Measurements from ENCODE around the gene GNGT2. TPM values are rescaled to one million over a fixed set of nuclear protein-coding genes. Genes with fewer than 3 reads are reported as not detected.

The GNGT2 gene
- total RNA-seq, 1 donor from 2014 or later = 0.58 TPM

DNA sequence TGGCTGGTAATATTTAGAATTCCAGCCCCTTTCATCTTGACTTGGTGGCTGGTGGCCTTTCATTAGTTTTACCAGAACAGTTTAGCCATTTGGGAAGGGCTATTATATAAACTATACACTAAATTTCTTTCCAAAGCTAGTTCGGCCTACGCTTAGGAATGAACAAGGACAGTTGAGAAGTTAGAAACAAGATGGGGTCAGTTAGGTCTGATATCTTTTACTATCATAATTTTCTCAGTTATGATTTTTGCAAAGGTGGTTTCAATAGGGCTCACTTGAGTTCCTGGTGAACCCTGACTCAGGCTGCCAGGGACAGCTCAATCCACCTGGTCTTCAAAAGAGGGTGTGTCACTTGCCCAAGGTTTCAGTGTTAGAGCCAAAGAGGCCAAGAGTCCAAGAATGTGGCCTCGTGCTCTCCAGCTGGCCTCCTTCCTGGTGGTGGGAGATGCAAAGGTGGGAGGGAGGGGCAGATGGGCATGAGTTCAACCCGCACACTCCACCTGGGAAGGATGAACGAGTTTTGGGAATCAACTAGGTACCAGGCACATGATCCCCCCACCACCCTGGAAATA is 24.2 kb upstream of the GNGT2 start:
- Histone ChIP-seq H3K36me3 (ENCODE audit: control insufficient read depth, insufficient read depth, low read length) (no peaks in the 10 kb centered on the region), H3K4me3 (ENCODE audit: low read depth, low read length) (no peak overlapping the region), H3K27me3 (ENCODE audit: control insufficient read depth, insufficient read depth, low read length) (peaks cover 27% of the 10 kb centered on the region)
- TF ChIP-seq, protein P1, sequence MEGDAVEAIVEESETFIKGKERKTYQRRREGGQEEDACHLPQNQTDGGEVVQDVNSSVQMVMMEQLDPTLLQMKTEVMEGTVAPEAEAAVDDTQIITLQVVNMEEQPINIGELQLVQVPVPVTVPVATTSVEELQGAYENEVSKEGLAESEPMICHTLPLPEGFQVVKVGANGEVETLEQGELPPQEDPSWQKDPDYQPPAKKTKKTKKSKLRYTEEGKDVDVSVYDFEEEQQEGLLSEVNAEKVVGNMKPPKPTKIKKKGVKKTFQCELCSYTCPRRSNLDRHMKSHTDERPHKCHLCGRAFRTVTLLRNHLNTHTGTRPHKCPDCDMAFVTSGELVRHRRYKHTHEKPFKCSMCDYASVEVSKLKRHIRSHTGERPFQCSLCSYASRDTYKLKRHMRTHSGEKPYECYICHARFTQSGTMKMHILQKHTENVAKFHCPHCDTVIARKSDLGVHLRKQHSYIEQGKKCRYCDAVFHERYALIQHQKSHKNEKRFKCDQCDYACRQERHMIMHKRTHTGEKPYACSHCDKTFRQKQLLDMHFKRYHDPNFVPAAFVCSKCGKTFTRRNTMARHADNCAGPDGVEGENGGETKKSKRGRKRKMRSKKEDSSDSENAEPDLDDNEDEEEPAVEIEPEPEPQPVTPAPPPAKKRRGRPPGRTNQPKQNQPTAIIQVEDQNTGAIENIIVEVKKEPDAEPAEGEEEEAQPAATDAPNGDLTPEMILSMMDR (IDR thresholded peaks at IDR 0.05; ENCODE audit: insufficient read depth, low read length, poor library complexity, severe bottlenecking) = no peak
- DNase-seq (ENCODE audit: low read depth) = no peak

DNA sequence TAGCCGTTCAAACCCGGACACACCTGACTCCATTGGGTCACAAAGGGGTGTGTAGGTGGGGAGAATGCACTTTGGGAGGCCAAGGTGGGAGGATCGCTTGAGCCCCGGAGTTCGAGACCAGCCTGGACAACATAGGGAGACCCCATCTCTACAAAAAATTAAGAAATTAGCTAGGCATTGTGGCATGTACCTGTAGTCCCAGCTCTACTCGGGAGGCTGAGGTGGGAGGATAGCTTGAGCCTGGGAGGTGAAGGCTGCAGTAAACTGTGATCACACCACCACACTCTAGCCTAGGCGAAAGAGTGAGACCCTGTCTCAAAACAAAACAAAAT is 21.2 kb upstream of the GNGT2 start:
- TF ChIP-seq, protein P1 (IDR thresholded peaks at IDR 0.05; ENCODE audit: insufficient read depth, low read length, poor library complexity, severe bottlenecking) = no peak
- H3K4me3 ChIP-seq (ENCODE audit: low read depth, low read length) = no peak overlapping the region
- no peaks in the 10 kb centered on the region for H3K36me3 ChIP-seq (ENCODE audit: control insufficient read depth, insufficient read depth, low read length)
- no peak for DNase-seq (ENCODE audit: low read depth)
- H3K27me3 ChIP-seq (ENCODE audit: control insufficient read depth, insufficient read depth, low read length) = peaks cover 32% of the 10 kb centered on the region

DNA sequence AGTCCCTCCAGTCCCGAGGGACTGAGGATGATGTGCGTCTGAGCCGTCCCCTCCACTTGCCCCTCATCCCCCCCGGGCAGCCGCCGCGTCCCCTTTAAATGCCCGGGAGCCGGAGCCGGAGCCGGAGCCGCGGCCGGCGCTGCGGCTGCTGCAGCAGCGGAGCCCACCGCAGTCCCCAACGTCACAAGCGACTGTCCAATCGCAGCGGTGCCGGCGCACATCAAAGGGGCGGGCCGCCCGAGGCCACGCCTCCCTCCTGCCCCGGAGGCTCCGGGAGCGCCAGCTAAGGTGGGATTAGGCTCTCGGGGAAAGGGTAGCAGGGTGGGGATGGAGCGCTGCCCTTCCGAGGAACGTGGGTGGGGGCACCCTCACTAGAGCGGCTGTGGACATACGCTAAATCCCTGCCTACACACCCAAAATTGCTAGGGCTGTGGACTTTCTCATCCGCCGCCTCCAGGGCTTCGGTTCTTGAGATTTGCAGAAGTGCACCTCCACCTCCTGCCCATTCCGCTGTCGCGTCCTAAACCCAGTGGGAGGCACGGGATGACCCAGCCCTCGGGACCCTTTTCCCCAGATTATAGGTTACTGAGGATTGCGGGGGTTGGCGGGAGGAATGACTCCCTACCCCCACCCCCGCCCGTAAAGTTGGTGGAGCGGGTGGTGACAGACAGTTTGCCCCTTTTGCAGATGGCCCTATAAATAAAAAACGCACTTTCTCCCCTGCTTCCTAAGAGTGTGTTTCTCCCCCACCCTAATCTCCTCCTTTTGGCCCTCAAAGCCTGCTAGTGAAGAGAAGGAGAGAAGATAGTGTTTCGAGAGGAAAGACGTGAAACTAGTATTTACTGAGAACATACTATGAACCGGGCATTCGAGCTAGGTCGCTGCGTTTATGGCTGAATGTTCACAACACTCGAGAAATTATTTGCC is 20.5 kb upstream of the GNGT2 start, which contains the start of gene PHOSPHO1:
TSS of gene PHOSPHO1 (minus strand) at position 152 of the 927 bp plus-strand sequence. CDS start 4,096 bp downstream, outside the sequence.
- H3K4me3 ChIP-seq (ENCODE audit: low read depth, low read length) = peak within 1 kb of the TSS; percentile 72
- TF ChIP-seq, protein P1 (IDR thresholded peaks at IDR 0.05; ENCODE audit: insufficient read depth, low read length, poor library complexity, severe bottlenecking) = no peak
- DNase-seq (ENCODE audit: low read depth) = peak; percentile 38
- peaks cover 39% of the 10 kb centered on the region for H3K27me3 ChIP-seq (ENCODE audit: control insufficient read depth, insufficient read depth, low read length)
- no peaks in the 10 kb centered on the region for H3K36me3 ChIP-seq (ENCODE audit: control insufficient read depth, insufficient read depth, low read length)

DNA sequence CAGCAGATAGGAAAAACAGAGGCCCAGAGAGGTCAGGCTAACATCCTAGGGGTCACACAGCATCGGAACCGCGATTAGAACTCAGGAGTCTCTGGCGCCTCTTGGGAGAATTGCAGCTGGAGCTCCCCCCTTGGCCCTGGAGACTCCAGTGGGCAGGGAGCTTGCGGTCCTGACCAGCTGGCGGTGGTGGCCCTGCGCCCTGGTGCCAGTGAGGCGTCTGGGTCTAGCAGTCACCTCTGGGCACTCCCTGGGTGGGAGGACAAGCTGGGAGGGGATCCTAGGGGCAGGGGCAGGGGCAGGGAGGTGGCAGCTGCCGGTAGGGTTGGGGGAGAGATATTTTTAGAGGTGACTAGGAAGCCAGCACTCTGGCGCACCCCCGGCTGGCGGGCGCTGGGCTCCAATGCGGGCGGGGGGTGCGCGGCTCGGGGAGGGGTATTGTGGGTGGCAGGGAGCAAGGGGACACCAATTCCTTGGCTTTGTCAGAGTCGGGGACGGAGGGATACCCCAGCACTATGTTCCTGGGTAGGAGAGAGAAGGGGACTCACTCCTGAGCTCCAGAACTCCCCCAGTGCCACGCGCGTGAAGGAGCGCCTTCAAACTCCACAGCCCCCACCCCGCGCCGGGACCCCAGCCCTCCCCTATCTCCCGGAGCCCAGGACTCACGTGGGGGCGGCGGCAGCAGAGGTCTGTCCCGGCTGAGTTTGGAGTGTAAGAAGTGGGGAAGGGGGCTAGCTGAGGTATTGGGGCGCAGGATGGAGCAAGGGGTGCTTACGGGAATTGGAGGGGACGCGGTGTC is 19.6 kb upstream of the GNGT2 start:
- no peaks in the 10 kb centered on the region for H3K36me3 ChIP-seq (ENCODE audit: control insufficient read depth, insufficient read depth, low read length)
- TF ChIP-seq, protein P1 (IDR thresholded peaks at IDR 0.05; ENCODE audit: insufficient read depth, low read length, poor library complexity, severe bottlenecking) = no peak
- H3K27me3 ChIP-seq (ENCODE audit: control insufficient read depth, insufficient read depth, low read length) = peaks cover 45% of the 10 kb centered on the region
- H3K4me3 ChIP-seq (ENCODE audit: low read depth, low read length) = peak overlapping the region; percentile 72
- DNase-seq (ENCODE audit: low read depth) = no peak

DNA sequence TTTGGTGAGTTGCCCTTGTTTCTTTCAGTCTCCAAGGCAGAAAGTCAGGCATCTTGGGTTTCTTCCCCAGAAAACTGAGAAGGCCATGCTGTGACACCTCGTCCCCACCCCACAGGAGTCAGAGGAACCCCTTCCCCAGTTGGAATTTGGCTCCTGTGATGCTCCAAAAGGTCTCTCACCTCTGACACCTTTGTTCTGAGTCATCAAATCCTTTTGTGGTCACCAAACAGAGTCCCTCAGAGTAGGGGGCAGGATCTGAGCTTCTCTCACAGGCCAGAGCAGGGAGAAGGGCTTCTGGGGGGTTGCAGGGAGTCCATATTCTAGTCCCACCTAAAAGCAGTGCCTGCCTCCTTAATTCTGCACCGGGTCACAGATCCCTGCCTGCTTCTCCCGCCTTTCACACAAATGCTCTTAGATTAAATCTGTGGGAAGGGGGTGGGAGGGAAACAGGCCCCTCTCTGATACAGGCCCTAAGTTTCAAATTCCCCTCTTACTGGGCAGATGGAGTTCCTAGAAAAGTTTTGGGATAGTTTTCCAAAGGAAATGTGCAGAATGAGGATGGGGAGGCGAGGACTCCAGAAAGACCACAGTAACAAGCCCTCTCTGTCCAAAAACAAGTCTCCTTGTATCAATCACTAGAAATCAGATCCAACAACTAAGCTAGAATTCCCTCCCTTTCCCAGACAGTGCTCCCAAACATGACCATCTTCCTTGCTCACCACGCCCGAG is 18.9 kb upstream of the GNGT2 start:
- Histone ChIP-seq H3K27me3 (ENCODE audit: control insufficient read depth, insufficient read depth, low read length) (peaks cover 53% of the 10 kb centered on the region), H3K4me3 (ENCODE audit: low read depth, low read length) (no peak overlapping the region), H3K36me3 (ENCODE audit: control insufficient read depth, insufficient read depth, low read length) (no peaks in the 10 kb centered on the region)
- TF ChIP-seq, protein P1 (IDR thresholded peaks at IDR 0.05; ENCODE audit: insufficient read depth, low read length, poor library complexity, severe bottlenecking) = no peak
- no peak for DNase-seq (ENCODE audit: low read depth)
